ENCODE results near the gene OR7A17. TPM values are rescaled to one million over a fixed set of nuclear protein-coding genes. Genes with fewer than 3 reads are reported as not detected.

The OR7A17 gene
- not detected for total RNA-seq
- long read RNA-seq: 0 reads

DNA sequence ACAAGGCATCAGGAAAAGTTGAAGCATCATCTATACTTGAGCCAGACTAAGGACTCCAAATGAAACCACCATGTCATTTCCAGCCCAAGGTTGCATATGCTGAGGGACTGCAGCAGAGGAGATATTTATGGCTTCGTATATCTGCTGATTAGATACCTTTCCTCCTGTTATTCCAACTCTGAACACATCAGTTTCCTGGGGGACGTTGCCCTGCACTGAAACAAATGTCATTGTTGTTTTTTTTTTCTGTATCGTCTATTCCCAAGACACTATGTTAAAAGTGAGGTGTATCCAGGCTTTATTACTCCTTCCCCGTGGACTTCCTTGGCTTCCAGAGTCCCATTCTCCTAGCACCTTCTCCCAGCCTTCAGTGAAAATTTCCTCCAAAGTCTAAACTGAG is at the start of gene OR7A17:
TSS of gene OR7A17 (minus strand) at position 101 of the 400 bp plus-strand sequence. CDS start 4,777 bp downstream, outside the sequence.
- Histone ChIP-seq H3K4me3 (no peak within 1 kb of the TSS), H3K27ac (replicated peaks) (no peak within 1 kb of the TSS), H3K9me3 (replicated peaks) (peaks cover 5% of the 10 kb centered on the region), H3K27me3 (ENCODE audit: low read depth) (peaks cover 31% of the 10 kb centered on the region), H3K4me1 (peaks cover 11% of the 10 kb centered on the region), H3K36me3 (no peaks in the 10 kb centered on the region)
- intact Hi-C loops (cut with micrococcal nuclease): loop anchor here (5.0 kb wide), 1 partner anchor 314 kb away; the partner anchor contains the start of gene NDUFB7
- DNase-seq: no peak
- TF ChIP-seq, protein P1, sequence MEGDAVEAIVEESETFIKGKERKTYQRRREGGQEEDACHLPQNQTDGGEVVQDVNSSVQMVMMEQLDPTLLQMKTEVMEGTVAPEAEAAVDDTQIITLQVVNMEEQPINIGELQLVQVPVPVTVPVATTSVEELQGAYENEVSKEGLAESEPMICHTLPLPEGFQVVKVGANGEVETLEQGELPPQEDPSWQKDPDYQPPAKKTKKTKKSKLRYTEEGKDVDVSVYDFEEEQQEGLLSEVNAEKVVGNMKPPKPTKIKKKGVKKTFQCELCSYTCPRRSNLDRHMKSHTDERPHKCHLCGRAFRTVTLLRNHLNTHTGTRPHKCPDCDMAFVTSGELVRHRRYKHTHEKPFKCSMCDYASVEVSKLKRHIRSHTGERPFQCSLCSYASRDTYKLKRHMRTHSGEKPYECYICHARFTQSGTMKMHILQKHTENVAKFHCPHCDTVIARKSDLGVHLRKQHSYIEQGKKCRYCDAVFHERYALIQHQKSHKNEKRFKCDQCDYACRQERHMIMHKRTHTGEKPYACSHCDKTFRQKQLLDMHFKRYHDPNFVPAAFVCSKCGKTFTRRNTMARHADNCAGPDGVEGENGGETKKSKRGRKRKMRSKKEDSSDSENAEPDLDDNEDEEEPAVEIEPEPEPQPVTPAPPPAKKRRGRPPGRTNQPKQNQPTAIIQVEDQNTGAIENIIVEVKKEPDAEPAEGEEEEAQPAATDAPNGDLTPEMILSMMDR (IDR thresholded peaks at IDR 0.05; ENCODE audit: borderline replicate concordance): no peak

DNA sequence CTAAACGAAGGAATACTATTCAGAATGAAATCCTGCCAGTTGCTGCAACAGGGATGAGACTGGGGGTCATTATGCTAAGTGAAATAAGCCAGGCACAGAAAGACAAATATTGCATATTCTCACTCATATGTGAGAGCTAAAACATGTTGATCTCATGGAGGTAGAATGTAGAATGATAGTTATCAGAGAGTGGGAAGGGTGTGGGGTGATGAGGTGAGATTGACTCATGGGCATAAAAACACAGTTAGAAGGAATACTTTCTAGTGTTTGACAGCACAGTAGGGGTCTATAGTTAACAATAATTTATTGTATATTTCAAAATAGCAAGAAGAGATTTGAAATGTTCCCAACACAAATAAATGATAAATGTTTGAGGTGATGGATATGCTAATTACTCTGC is 47.6 kb upstream of the OR7A17 start:
- H3K4me3 ChIP-seq: no peak overlapping the region
- TF ChIP-seq, protein P1 (IDR thresholded peaks at IDR 0.05; ENCODE audit: borderline replicate concordance): no peak
- no peaks in the 10 kb centered on the region for H3K36me3 ChIP-seq
- H3K9me3 ChIP-seq (replicated peaks): peaks cover 20% of the 10 kb centered on the region
- no peaks in the 10 kb centered on the region for H3K4me1 ChIP-seq
- intact Hi-C loops (cut with micrococcal nuclease): no loop called here
- no peak for DNase-seq
- no peak overlapping the region for H3K27ac ChIP-seq (replicated peaks)
- peaks cover 19% of the 10 kb centered on the region for H3K27me3 ChIP-seq (ENCODE audit: low read depth)

DNA sequence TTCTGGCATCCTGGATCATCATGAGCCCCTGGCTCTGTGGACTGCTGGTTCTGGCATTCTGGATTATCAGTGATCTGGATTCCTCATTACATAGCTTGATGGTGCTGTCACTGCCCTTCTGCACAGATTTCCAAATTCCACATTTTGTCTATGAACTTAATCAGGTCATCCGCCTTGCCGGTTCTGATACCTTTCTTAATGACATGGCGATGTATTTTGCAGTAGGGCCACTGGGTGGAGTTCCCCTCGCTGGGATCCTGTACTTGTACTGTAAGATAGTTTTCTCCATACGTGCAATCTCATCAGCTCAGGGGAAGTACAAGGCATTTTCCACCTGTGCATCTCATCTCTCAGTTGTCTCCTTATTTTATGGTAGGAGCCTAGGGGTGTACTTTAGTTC is 30.9 kb upstream of the OR7A17 start:
- H3K27ac ChIP-seq (replicated peaks): no peak overlapping the region
- H3K4me3 ChIP-seq: no peak overlapping the region
- H3K4me1 ChIP-seq: no peaks in the 10 kb centered on the region
- intact Hi-C loops (cut with micrococcal nuclease): no loop called here
- no peaks in the 10 kb centered on the region for H3K9me3 ChIP-seq (replicated peaks)
- TF ChIP-seq, protein P1 (IDR thresholded peaks at IDR 0.05; ENCODE audit: borderline replicate concordance): no peak
- H3K36me3 ChIP-seq: no peaks in the 10 kb centered on the region
- no peak for DNase-seq
- H3K27me3 ChIP-seq (ENCODE audit: low read depth): peaks cover 57% of the 10 kb centered on the region

DNA sequence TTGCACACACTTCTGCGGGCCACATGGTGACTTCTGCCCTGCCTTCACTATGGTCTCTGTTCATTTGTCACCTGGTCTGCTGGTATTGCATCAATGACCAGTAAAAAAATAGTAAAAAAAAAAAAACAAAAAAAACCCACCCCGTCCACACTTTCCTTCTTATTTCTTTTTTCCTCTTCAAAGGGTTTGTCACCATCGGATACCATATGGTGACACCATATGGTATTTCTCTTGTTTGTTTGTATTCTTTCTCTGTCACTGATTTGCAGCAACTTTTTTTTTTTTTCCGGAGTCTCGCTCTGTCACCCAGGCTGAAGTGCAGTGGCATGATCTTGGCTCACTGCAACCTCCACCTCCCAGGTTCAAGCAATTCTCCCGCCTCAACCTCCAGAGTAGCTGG is 29.2 kb upstream of the OR7A17 start:
- TF ChIP-seq, protein P1 (IDR thresholded peaks at IDR 0.05; ENCODE audit: borderline replicate concordance): no peak
- H3K4me1 ChIP-seq: no peaks in the 10 kb centered on the region
- peaks cover 59% of the 10 kb centered on the region for H3K27me3 ChIP-seq (ENCODE audit: low read depth)
- no peak for DNase-seq
- intact Hi-C loops (cut with micrococcal nuclease): no loop called here
- no peaks in the 10 kb centered on the region for H3K36me3 ChIP-seq
- H3K9me3 ChIP-seq (replicated peaks): no peaks in the 10 kb centered on the region
- H3K27ac ChIP-seq (replicated peaks): no peak overlapping the region
- no peak overlapping the region for H3K4me3 ChIP-seq

DNA sequence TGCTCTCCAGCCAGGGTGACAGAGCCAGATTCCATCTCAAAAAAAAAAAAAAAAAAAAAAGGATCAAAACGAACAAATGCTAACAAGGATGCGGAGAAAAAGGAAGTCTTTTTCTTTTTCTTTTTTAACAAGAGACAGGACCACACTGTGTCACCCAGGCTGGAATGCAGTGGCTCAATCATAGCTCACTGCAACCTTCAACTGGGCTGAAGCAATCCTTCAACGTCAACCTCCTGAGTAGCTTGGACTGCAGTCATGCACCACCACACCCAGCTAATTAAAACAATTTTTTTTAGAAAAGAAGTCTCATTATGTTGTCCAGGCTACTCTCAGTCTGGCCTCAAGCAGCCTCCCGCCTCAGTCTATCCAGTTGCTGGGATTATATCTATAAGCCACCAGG is 20.8 kb upstream of the OR7A17 start:
- DNase-seq: no peak
- no peaks in the 10 kb centered on the region for H3K36me3 ChIP-seq
- H3K27ac ChIP-seq (replicated peaks): no peak overlapping the region
- no peaks in the 10 kb centered on the region for H3K4me1 ChIP-seq
- peaks cover 54% of the 10 kb centered on the region for H3K27me3 ChIP-seq (ENCODE audit: low read depth)
- TF ChIP-seq, protein P1 (IDR thresholded peaks at IDR 0.05; ENCODE audit: borderline replicate concordance): no peak
- no peak overlapping the region for H3K4me3 ChIP-seq
- H3K9me3 ChIP-seq (replicated peaks): no peaks in the 10 kb centered on the region
- intact Hi-C loops (cut with micrococcal nuclease): no loop called here
